ENCODE results near the gene ZNF736.
"Not testable (repeated sequence)": the region's sequence is repeated elsewhere in the genome, so short reads cannot be mapped to it uniquely, and the experiment has no call there.

Gene ZNF736

DNA sequence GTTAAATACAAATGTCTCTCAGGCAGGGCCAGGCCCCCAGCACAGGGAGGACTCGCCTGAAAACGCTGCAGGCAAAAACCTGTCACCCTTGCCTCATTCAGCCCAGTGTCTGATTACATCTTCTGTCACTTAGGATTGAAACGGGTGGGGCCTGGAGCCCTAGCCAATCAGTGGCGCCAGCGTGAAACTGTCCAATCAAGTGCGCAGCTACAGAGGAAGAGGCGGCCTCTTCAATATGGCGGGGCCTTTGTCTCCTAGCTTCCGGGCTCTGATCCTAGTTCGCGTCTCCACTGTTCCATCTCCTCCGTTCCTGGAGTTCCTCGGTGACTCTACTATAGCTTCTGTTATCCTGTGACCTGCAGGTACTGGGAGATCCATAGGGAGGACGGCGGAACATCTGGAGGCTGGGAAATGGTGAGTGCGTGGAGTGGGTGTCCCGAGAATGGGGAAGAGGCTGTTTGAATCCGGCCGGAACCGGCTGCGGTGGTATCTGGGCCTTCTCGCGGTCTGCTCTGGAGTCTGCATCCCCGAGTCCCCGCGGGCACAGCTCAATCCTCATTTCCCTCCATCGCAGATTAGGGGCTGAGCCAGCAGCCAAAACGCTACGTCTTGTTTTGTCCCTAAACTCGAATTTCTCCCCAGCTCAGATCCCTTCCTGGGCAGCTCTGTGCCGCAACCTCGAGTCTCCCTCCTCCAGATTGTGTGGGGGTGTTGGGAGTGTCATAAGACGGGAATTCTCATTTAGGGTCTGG lies at the start of gene ZNF736:
Gene ZNF736, plus strand, starts transcription at position 222 of the 752 bp plus-strand sequence. Its CDS starts 190 bp downstream, at position 412.
- DNase-seq, result no peak

DNA sequence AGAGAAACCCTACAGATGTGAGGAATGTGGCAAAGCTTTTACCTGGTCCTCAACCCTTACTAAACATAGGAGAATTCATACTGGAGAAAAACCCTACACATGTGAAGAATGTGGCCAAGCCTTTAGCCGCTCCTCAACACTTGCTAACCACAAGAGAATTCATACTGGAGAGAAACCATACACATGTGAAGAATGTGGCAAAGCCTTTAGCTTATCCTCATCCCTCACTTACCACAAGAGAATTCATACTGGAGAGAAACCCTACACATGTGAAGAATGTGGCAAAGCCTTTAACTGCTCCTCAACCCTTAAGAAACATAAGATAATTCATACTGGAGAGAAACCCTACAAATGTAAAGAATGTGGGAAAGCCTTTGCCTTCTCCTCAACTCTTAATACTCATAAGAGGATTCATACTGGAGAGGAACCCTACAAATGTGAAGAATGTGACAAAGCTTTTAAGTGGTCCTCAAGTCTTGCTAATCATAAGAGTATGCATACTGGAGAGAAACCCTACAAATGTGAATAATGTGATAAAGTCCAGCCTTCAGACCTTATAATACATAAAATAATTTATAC lies 47.3 kb upstream of the ZNF736 start:
- no peak for DNase-seq

DNA sequence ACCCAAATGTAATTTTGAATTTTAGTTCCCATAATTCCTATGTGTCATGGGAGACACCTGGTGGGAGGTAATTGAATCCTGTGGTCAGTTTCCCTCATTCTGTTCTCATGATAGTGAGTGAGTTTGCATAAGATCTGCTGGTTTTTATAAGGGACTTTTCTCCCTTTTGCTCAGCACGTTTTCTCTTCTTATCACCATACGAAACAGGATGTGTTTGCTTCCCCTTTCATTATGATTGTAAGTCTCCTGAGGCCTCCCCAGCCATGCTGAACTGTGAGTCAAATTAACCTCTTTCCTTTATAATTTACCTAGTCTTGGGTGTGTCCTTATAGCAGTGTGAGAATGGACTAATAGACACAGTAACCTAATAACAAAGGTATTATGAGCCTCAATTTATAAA lies 36.1 kb upstream of the ZNF736 start:
- DNase-seq, result no peak

DNA sequence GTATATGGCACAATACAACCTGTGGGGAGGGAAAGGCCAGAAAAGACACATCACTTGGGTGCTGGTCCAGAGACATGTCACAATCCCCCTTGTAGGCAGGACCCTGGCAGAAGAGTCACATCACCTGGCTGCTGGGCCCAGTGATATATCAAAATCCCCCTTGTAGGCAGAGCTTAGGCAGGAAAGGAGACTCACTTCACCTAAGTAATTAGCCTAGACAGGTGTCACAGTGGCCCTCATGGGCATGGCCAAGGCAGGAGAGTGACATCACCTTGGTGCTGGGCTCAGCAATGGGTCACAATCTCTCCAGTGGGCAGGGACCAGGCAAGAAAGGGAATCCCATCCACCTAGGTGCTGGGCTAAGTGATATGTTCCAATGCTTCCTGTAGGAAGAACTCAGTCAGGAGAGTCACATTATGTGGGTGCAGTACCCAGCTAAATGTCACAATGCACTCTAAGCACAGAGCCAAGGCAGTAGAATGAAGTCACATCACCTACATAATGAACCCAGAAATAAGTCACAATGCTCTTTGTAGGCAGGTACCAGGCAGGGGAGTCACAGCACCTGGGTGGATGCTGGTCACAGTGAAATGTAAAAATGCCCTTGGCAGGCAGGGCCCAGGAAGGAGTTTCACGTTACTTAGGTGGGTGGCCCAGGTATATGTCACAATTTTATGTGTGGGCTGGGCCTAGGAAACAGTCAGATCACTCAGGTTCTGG lies 18.9 kb upstream of the ZNF736 start:
- DNase-seq, result no peak

DNA sequence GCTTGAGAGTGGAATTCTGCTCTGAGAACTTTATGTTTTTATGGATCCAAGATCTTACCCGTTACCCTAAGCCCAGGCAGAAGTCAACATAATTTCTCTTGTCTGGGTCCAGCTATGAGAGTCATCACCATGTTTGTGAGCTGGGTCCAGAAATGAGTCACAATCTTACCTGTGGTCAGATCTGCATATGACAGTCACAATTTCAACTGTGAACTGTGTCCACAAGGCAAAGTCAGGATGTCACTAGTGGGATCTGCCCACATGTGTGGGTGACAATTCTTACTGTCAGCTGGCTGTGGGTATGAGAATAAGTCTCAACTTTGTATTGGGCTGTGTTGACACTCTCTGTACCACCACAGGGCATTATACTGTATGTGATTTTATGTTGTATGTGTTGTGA lies 16.3 kb upstream of the ZNF736 start:
- not testable (repeated sequence) for DNase-seq

DNA sequence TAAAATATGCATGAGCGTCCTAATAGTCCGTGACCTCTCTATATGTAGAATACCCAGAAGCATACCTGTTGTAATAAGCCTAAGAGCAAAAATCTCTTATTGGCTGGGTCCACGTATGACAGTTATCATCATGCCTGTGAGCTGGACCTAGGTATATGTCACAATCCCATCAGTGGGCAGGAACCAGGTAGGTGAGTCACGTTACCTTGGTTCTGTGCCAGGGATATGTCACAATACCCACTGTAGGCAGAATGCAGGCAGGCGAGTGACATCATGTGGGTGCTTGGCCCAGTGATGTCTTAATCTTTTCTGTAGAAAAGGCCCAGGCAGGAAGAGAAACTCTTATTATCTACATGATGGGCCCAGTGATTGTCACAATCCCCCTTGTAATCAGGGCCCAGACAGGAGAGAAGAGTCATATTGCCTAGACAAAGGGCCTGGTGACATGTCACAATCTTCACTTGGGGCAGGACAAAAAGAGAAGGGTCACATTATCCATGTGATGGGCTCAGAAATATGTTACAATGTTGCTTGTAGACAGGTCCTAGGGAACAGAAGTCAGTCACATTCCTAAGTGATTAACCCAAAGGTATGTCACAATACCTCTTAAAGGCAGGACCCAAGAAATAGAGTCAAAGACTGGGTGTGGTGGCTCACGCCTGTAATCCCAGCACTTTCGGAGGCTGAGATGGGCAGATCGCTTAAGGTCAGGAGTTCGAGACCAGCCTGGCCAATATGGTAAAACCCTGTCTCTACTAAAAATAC lies 12.9 kb upstream of the ZNF736 start:
- no peak for DNase-seq

DNA sequence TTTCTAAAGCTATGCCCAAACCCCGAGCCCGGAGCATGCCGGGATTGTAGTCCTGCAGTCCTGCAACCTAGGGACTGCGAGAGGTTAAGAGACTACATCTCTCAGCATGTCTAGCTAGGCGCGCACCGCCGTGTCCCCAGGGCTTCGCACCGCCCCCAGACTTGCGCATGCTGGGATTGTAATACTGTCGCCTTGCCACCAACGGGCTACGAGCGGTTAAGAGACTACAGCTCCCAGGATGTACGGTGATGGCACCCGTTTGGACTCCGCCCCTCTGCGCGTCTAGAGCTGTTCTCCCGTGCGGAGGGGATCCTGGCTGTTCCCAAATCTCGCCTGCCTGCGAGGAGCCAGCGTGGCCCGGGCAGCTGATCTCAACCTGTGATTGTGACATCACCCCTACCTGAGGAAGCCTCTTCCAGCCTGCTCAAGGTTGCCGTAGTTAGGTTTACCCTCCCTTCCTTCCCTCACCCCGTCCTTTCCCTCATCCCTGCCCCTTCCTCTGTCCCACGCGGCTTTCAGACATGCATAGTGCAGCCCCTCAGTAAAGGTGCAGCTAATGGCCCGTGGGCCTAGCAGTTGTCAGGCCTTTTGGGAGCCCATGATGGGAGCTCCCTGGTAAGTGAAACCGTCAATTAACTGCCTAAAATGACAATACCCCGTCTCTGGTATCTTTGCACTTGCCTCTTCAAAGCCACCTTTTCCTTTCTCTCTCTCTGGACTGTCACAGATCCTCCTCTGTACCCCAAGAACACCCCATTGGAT lies 6.3 kb upstream of the ZNF736 start:
- DNase-seq, result no peak

DNA sequence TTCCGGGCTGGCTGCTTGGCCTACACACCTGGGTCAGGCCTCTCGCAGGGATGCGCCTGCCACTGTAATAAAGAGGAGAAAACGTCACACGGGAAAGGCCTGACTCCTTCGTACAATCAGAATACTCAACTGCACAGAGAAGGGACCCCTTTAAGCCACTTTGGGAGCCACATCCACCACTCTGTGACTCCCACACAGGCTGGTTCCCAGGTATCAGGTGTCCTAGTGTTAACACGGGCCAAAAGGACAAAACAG lies 5.8 kb upstream of the ZNF736 start:
- no peak for DNase-seq

DNA sequence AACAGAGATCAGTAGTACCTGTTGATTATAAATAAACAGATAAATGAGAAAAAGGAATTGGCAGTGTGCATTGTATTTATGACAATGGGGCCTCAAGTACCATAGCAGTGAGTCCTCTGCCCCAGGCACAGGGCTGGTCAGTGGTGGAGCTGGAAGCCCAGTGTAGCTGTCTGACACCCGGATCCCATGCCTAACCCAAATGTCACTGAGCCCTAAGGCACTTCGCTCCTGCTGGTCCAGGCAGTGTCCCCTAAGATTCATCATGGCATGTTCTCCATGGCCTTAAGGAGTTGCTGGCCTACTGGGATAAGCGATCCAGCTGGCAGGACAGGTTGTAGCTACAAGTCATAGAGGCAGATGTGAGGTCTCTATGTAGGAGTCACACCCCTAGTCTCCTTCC lies 3.3 kb upstream of the ZNF736 start:
- DNase-seq, result no peak

DNA sequence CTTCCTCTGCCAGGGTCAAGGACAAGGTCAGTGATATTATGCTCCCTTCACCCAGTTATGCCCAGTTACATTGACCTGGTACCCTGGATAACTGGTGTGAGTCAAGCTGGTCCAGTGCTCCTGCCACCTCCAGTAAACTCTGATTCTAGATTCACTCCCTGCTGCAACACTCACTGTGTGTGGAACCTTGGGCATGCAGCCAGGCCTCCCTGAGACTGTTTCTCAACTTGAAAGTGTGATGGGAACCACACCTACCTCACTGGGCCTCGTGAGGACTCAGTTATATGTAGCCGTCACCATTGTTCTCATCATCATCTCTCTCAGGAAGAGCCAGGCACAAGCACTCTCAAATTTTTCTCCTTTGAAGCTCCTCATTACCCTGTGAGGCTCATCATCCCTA lies 935 bp upstream of the ZNF736 start:
- DNase-seq, result no peak

DNA sequence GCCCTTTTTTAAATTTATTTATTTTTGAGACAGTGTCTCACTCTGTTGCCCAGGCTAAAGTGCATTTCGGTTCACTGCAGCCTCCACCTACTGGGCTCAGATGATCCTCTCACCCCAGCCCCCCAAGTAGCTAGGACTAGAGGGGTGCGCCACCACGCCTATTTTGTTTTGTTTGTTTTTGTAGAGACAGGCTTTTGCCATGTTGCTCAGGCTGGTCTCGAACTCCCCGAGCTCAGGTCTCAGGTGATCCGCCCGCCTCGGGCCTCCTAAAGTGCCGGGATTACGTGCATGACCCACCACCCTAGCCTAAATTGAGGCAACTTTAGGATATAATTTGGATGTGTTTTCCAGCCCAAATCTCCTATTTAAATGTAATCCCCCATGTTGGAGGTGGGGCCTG lies 805 bp downstream of the ZNF736 start:
- DNase-seq, result no peak

DNA sequence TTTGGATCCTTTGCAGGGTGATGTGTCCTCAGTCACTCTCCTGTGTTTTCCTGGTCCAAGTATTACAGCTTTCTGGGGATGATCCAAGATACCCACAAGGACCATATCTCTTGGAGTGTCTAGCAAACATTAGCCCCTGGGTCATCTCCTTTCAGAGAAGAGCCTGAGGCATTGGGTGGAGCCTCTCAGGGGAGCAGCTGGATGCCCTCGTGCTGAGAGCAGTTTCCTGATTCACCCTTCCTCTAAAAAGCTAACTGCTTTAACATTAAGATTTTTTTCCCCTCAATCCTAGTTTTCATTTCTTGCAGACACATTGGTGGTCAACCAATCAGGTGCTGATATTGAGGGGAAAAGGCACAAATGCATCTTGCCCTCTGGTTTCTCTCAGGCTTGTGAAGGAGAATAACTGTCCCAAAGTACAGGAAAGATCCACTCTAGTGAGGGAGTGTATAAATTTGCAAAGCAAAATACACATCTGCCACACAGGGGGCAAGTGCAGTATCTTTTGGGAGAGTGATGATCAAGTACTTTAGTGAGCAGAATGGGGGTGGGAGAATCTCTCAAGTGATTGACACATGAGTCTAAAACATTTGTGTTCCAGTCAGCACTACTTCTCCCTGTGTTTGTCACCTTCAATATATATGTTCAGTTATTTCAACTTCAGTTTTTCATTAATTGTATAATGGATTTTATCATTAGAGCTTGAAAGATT lies 2.4 kb downstream of the ZNF736 start:
- DNase-seq, result not testable (repeated sequence)

DNA sequence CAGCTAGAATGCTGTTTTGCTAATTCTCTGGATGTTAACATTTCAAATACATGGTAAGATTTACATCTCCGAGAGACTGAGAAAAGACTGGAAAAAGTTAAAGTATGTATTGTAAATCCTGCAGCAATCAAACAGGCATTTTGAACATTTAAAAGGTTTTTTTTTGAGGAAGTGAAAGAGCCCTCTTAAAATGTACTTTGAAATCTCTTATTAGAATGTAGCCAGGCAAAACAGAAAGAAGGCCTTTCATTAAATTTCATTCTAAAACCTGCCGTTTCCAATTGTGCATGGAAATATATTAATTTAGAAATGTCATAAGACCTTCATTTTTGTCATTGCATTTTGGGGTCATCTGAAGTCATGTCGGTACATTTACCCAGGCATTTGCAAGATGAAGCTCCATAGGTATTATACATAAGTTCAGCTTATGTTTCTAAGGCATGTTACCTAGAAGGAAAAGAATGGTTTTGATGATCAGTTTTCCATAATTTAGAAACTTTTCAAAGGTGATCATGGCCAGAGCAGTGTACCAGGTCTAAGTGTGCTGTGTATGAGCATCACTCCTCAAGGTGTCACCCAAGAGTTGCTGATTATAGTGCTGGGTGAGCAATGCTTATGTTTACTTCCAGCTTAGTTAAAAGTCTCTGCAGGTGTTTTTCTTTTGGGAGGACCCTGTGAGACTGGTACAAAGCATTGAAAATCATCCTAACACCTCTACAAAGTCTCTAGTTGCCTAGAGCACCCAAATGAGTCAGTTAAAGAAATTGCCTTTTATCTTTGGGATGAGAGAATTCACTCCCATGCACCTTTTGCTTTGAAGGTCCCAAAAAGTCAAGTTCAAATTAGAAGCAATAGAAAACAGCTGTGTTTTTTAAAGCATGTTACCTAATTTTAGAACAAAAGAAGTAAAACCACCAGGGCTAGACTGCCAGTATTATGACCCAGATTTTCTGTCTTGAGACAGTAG lies 7.1 kb downstream of the ZNF736 start:
- DNase-seq, result no peak

DNA sequence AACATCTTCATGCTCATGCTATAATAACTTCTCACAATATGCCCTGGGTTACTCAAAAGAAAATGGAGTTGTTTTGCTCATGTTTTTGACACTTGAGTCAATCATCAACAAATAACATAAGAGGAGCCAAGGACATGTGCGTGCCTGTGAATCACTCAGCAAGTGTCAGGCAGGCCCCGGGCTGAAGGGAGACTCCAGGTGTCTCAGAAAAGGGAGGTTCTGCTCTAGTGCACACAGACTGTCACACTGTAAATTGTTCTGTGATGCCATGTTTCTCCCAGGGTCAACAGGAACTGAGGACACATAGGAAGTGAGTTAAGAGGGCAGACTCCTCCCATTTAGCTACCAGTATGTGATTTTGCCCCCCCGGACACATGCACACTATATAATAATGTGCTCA lies 10.4 kb downstream of the ZNF736 start:
- not testable (repeated sequence) for DNase-seq

DNA sequence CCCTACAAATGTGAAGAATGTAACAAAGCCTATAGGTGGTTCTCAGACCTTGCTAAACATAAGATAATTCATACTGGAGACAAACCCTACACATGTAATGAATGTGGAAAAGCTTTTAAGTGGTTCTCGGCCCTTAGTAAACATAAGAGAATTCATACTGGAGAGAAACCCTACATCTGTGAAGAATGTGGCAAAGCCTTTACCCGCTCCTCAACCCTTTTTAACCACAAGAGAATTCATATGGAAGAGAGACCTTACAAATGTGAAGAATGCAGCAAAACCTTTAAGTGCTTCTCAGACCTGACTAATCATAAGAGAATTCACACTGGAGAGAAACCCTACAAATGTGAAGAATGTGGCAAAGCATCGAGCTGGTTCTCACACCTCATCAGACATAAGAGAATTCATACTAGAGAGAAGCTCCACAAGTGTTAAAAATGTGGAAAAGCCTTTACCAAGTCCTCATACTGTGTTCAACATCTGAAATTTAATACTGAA lies 35.0 kb downstream of the ZNF736 start:
- not testable (repeated sequence) for DNase-seq

DNA sequence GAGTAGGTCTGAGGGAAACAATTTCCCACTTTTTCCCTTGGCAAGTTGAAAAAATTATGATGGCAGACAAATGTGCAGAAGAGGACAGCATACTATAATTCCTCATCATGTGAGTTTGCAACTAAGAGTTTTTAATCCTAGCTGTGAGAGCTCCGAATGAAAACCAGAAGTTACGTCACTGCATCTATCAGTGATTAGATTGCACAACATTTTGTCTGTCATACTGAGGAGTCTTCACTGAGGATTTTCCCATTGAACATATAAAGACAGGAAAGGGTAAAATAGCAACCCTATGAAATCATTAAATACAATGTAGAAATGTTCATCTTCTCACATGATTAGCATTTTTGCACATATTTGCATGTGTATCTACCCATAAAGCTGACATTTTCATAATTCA lies 45.8 kb downstream of the ZNF736 start:
- no peak for DNase-seq

DNA sequence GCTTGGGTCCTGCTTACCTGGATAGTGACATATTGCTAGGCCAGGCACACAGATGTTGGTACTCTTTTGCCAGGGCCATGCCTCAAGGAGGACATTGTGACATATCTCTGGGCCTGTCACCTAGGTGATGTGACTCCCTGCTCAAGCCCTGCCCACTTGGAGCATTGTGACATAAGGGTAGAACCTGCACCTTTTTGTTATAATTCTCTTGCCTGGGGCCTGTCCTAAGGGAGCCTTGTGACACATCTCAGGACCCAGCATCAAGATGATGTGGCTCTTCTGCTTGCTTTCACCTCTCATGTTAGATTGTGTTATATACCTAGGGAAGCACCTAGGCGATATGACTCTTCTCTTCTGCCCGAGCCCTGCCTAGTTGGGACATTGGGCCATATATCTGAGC lies 57.4 kb downstream of the ZNF736 start:
- DNase-seq, result no peak

DNA sequence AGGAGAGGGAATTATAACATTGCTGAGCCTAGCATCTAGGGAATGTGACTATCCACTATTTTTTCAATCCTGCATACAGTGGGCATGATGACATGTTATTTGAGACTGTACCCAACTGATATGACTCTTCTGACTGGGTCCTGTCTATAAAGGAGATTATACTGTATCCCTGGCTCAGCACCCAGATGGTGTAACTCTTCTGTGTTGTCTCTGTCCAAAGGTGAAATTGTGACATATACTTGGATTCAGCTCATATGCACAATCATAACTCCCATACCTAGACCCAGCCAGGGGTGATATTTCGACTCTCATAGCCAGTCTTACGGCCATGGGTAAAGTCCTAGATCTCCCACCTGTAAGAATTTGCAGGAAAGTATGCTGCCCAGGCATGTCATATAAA lies 59.3 kb downstream of the ZNF736 start:
- DNase-seq, result no peak

DNA sequence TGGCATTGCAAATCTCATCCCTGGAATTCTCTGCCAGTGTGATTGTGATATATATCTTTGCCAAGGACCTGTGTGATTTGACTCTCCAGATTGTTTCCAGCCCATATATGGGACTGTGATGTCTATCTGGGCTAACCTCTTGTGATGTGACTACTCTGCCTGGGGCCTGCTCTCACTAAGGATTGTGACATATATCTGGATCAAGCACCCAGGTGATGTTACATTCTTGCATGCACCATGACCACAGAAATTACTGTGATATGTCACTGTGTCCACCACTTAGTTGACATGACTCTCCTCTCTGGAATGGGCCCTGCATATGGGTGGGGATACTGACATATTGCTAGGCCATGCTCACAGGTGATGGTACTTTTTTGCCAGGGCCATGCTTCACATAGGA lies 86.6 kb downstream of the ZNF736 start:
- DNase-seq, result no peak
